ENCODE data around the gene UXS1. TPM values are rescaled to one million over a fixed set of nuclear protein-coding genes. Genes with fewer than 3 reads are reported as not detected.
A peak's percentile ranks its signal among the peaks of the same experiment; 100 is the strongest.

Gene UXS1
- polyA plus RNA-seq, 3 donors = 23.4 to 33.8 (median 29.3) TPM

- 95% methylated on average over 6 of the region's 7 CpGs for WGBS (ENCODE audit: insufficient coverage)
- Mint-ChIP-seq H3K4me3 (no peak overlapping the region), H3K9me3 (no peaks in the 10 kb centered on the region), H3K27me3 (ENCODE audit: low read depth in 3 of 3) (no peaks in the 10 kb centered on the region), H3K36me3 (peaks cover 8 to 13% of the 10 kb centered on the region in 2 donors), H3K27ac (no peak overlapping the region), H3K4me1 (peaks cover 11% of the 10 kb centered on the region)
- DNase-seq = no peak
- Histone ChIP-seq H3K9ac (ENCODE audit: insufficient read depth, low read length, poor library complexity, severe bottlenecking) (no peak overlapping the region), H3K4me1 (ENCODE audit: control insufficient read depth in 1 of 2, insufficient read depth in 2 of 2, low read length in 2 of 2) (peaks cover 6 to 9% of the 10 kb centered on the region in 2 donors), H3K36me3 (replicated peaks in 1 of 2; ENCODE audit: control insufficient read depth in 1 of 2, insufficient read depth in 2 of 2, low read length in 2 of 2) (peaks cover 0 to 14% of the 10 kb centered on the region in 2 donors), H3K4me2 (replicated peaks; ENCODE audit: extremely low read depth, low read length, poor library complexity, severe bottlenecking) (no peak overlapping the region), H2AFZ (ENCODE audit: insufficient read depth, low read depth, low read length, poor library complexity, severe bottlenecking) (no peak overlapping the region), H3K4me3 (replicated peaks in 1 of 3; ENCODE audit: low read depth in 2 of 3, low read length in 3 of 3) (no peak overlapping the region), H3K9me3 (replicated peaks in 1 of 2; ENCODE audit: control insufficient read depth in 1 of 2, insufficient read depth in 1 of 2, low read length in 2 of 2) (no peaks in the 10 kb centered on the region), H3K79me2 (ENCODE audit: insufficient read depth, low read length) (peaks cover 93% of the 10 kb centered on the region), H3K27me3 (ENCODE audit: control insufficient read depth in 2 of 2, insufficient read depth in 2 of 2, low read length in 2 of 2) (no peaks in the 10 kb centered on the region), H4K20me1 (ENCODE audit: insufficient read depth, low read length) (peaks cover 51% of the 10 kb centered on the region), H3K27ac (ENCODE audit: low read depth in 1 of 2, low read length in 2 of 2) (no peak overlapping the region)
- intact Hi-C loops (cut with micrococcal nuclease) = no loop called here
- TF ChIP-seq CTCF (IDR thresholded peaks at IDR 0.05) = no peak
These were observed 15.4 kb downstream of the UXS1 start for GRCh38 chr2:106178716-106179115.

GRCh38 chr2:106177581-106177980 lies 16.5 kb downstream of the UXS1 start:
- H3K36me3 Mint-ChIP-seq = peaks cover 8 to 13% of the 10 kb centered on the region in 2 donors

More at GRCh38 chr2:106177581-106177980, 16.5 kb downstream of the UXS1 start:
- Histone ChIP-seq H3K9me3 (replicated peaks in 1 of 2; ENCODE audit: control insufficient read depth in 1 of 2, insufficient read depth in 1 of 2, low read length in 2 of 2) (no peaks in the 10 kb centered on the region), H3K9ac (ENCODE audit: insufficient read depth, low read length, poor library complexity, severe bottlenecking) (no peak overlapping the region), H3K36me3 (replicated peaks in 1 of 2; ENCODE audit: control insufficient read depth in 1 of 2, insufficient read depth in 2 of 2, low read length in 2 of 2) (peaks cover 0 to 14% of the 10 kb centered on the region in 2 donors), H4K20me1 (ENCODE audit: insufficient read depth, low read length) (peaks cover 48% of the 10 kb centered on the region), H3K27me3 (ENCODE audit: control insufficient read depth in 2 of 2, insufficient read depth in 2 of 2, low read length in 2 of 2) (no peaks in the 10 kb centered on the region), H3K4me2 (replicated peaks; ENCODE audit: extremely low read depth, low read length, poor library complexity, severe bottlenecking) (no peak overlapping the region), H3K79me2 (ENCODE audit: insufficient read depth, low read length) (peaks cover 93% of the 10 kb centered on the region), H3K27ac (ENCODE audit: low read depth in 1 of 2, low read length in 2 of 2) (no peak overlapping the region), H2AFZ (ENCODE audit: insufficient read depth, low read depth, low read length, poor library complexity, severe bottlenecking) (no peak overlapping the region), H3K4me3 (replicated peaks in 1 of 3; ENCODE audit: low read depth in 2 of 3, low read length in 3 of 3) (no peak overlapping the region), H3K4me1 (ENCODE audit: control insufficient read depth in 1 of 2, insufficient read depth in 2 of 2, low read length in 2 of 2) (no peaks in the 10 kb centered on the region)
- no peaks in the 10 kb centered on the region for H3K27me3 Mint-ChIP-seq (ENCODE audit: low read depth in 3 of 3)
- DNase-seq = no peak
- H3K27ac Mint-ChIP-seq = peak overlapping the region in 1 of 7 donors; percentile 1
- 100% methylated on average over 4 of the region's 4 CpGs for WGBS (ENCODE audit: insufficient coverage)
- TF ChIP-seq CTCF (IDR thresholded peaks at IDR 0.05) = no peak
- intact Hi-C loops (cut with micrococcal nuclease) = no loop called here
- H3K9me3 Mint-ChIP-seq = no peaks in the 10 kb centered on the region
- no peak overlapping the region for H3K4me3 Mint-ChIP-seq
- H3K4me1 Mint-ChIP-seq = peaks cover 2% of the 10 kb centered on the region

Measured in CD14-positive monocyte (primary cell).